Measurements from ENCODE around the gene CACNA1B. TPM values are rescaled to one million over a fixed set of nuclear protein-coding genes. Genes with fewer than 3 reads are reported as not detected.

The CACNA1B gene
- total and polyA plus RNA-seq, 9 of the 15 experiments (the other 6 are each of a cell fraction or from before 2014, with no cell fraction given): 0.01 to 0.04 TPM; not detected in 7

GRCh38 chr9:137952976-137953666 is 75.5 kb downstream of the CACNA1B start:
- Histone ChIP-seq H3K9ac (ENCODE audit: insufficient read depth in 1 of 2, low read depth in 2 of 2, low read length in 2 of 2) (no peak overlapping the region; a peak in 1 of 4 replicates), H3K4me3 (no peak overlapping the region), H3K27ac (ENCODE audit: extremely low read depth, low read depth, low read length) (no peak overlapping the region), H3K36me3 (ENCODE audit: control insufficient read depth, insufficient read depth, low read length) (no peaks in the 10 kb centered on the region), H3K79me2 (ENCODE audit: control insufficient read depth, insufficient read depth, low read length) (no peaks in the 10 kb centered on the region), H2AFZ (ENCODE audit: low read depth, low read length) (no peak overlapping the region), H3K9me1 (ENCODE audit: control insufficient read depth, insufficient read depth, low read length) (no peaks in the 10 kb centered on the region), H3K9me3 (replicated peaks; ENCODE audit: control insufficient read depth, insufficient read depth, low read depth, low read length) (no peaks in the 10 kb centered on the region; the same call in 1 of the 2 replicates), H3K27me3 (ENCODE audit: control insufficient read depth in 2 of 2, insufficient read depth in 2 of 2, low read length in 2 of 2) (peaks cover 0 to 77% of the 10 kb centered on the region in 2 experiments; a peak in 2 of 5 replicates), H4K20me1 (replicated peaks; ENCODE audit: control insufficient read depth, insufficient read depth, low read length) (no peaks in the 10 kb centered on the region; the same call in 1 of the 2 replicates), H3K4me2 (ENCODE audit: insufficient read depth, low read length) (no peak overlapping the region), H3K4me1 (replicated peaks in 1 of 2; ENCODE audit: control insufficient read depth in 2 of 2, insufficient read depth in 2 of 2, low read length in 2 of 2) (peaks cover 0 to 3% of the 10 kb centered on the region in 2 experiments; a peak in 2 of 5 replicates)
- 4% methylated on average over 12 of the region's 12 CpGs for WGBS (ENCODE audit: insufficient coverage, low coverage, missing lambda C conversion rate)
- no TSS peak for BruUV-seq (replicated peaks)
- POLR2A ChIA-PET: no interaction called here
- CTCF ChIA-PET (ENCODE audit: low intra/inter-chr PET ratio): no interaction called here
- in situ Hi-C loops (cut with MboI) (no loop called here), intact Hi-C loops (cut with micrococcal nuclease) (no loop called here)
- TF ChIP-seq, protein P1, sequence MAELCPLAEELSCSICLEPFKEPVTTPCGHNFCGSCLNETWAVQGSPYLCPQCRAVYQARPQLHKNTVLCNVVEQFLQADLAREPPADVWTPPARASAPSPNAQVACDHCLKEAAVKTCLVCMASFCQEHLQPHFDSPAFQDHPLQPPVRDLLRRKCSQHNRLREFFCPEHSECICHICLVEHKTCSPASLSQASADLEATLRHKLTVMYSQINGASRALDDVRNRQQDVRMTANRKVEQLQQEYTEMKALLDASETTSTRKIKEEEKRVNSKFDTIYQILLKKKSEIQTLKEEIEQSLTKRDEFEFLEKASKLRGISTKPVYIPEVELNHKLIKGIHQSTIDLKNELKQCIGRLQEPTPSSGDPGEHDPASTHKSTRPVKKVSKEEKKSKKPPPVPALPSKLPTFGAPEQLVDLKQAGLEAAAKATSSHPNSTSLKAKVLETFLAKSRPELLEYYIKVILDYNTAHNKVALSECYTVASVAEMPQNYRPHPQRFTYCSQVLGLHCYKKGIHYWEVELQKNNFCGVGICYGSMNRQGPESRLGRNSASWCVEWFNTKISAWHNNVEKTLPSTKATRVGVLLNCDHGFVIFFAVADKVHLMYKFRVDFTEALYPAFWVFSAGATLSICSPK (IDR thresholded peaks at IDR 0.05; ENCODE audit: borderline replicate concordance): no peak
- TF ChIP-seq EZH2 (IDR thresholded peaks at IDR 0.05; ENCODE audit: borderline replicate concordance, low read depth, low read length): no peak
- no peak for TF ChIP-seq SOX6 (IDR thresholded peaks at IDR 0.05)
- TF ChIP-seq KDM4B (IDR thresholded peaks at IDR 0.05; ENCODE audit: borderline replicate concordance in 2 of 2, low read depth in 1 of 2): no peak
- TF ChIP-seq MED1 (CRISPR knock-in tag; IDR thresholded peaks at IDR 0.05; ENCODE audit: borderline replicate concordance): no peak
- no peak for TF ChIP-seq IFI16 (CRISPR knock-in tag; IDR thresholded peaks at IDR 0.05)
- TF ChIP-seq ATF1 (CRISPR knock-in tag; IDR thresholded peaks at IDR 0.05): no peak
- TF ChIP-seq ATF1 (tag; IDR thresholded peaks at IDR 0.05): no peak
- TF ChIP-seq DACH1 (IDR thresholded peaks at IDR 0.05; ENCODE audit: partially characterized antibody): no peak
- TF ChIP-seq ZNF347 (CRISPR knock-in tag; IDR thresholded peaks at IDR 0.05; ENCODE audit: low read depth): no peak
- no peak for DNase-seq (ENCODE audit: extremely low read depth in 1 of 4, low spot score in 3 of 4)
- ATAC-seq: no peak
- no peak for FAIRE-seq
